ENCODE measurements around the gene FSHR.

DNA sequence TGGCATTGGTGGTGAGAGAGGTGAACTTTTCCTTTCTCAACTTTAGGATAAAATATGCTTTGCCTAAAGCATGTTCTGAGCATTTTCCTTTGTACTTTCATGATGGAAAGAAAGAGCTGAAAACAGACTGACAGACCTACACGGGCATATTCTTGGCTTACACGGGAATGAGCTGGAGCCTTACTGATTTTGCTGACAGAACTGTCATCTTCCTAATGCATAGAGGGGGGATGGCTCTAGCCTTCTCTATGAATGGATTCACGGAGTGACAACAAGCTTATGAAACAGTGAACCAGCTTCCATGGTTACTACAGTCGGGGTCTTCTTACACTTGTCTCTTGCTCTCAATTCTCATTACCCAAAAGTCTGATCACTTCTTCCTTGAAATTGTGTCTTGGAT lies 32.2 kb downstream of the FSHR start:
- TF ChIP-seq, protein P1, sequence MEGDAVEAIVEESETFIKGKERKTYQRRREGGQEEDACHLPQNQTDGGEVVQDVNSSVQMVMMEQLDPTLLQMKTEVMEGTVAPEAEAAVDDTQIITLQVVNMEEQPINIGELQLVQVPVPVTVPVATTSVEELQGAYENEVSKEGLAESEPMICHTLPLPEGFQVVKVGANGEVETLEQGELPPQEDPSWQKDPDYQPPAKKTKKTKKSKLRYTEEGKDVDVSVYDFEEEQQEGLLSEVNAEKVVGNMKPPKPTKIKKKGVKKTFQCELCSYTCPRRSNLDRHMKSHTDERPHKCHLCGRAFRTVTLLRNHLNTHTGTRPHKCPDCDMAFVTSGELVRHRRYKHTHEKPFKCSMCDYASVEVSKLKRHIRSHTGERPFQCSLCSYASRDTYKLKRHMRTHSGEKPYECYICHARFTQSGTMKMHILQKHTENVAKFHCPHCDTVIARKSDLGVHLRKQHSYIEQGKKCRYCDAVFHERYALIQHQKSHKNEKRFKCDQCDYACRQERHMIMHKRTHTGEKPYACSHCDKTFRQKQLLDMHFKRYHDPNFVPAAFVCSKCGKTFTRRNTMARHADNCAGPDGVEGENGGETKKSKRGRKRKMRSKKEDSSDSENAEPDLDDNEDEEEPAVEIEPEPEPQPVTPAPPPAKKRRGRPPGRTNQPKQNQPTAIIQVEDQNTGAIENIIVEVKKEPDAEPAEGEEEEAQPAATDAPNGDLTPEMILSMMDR (IDR thresholded peaks at IDR 0.05): no peak
- TF ChIP-seq POLR2A (IDR thresholded peaks at IDR 0.05): no peak

All from lower leg skin (tissue), 3 donors.